ENCODE data around the gene GSTM3.
A peak's percentile ranks its signal among the peaks of the same experiment; 100 is the strongest.
"Not testable (repeated sequence)": the region's sequence is repeated elsewhere in the genome, so short reads cannot be mapped to it uniquely, and the experiment has no call there.

Gene GSTM3

GRCh38 chr1:109712321-109712864 is 28.4 kb downstream of the GSTM3 start:
- Histone ChIP-seq H3K27ac (no peak overlapping the region), H3K4me3 (ENCODE audit: low read depth, low read length) (peak overlapping the region; percentile 40), H3K27me3 (replicated peaks) (no peaks in the 10 kb centered on the region), H3K36me3 (replicated peaks) (no peaks in the 10 kb centered on the region)
- in situ Hi-C loops (cut with HindIII; ENCODE audit: low pct_ligation_motif_present, low sequenced_read_pairs) = no loop called here
- TF ChIP-seq, protein P1, sequence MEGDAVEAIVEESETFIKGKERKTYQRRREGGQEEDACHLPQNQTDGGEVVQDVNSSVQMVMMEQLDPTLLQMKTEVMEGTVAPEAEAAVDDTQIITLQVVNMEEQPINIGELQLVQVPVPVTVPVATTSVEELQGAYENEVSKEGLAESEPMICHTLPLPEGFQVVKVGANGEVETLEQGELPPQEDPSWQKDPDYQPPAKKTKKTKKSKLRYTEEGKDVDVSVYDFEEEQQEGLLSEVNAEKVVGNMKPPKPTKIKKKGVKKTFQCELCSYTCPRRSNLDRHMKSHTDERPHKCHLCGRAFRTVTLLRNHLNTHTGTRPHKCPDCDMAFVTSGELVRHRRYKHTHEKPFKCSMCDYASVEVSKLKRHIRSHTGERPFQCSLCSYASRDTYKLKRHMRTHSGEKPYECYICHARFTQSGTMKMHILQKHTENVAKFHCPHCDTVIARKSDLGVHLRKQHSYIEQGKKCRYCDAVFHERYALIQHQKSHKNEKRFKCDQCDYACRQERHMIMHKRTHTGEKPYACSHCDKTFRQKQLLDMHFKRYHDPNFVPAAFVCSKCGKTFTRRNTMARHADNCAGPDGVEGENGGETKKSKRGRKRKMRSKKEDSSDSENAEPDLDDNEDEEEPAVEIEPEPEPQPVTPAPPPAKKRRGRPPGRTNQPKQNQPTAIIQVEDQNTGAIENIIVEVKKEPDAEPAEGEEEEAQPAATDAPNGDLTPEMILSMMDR (IDR thresholded peaks at IDR 0.05; ENCODE audit: low read depth, low read length, missing control alignments) = no peak
- no peak for DNase-seq

DNA sequence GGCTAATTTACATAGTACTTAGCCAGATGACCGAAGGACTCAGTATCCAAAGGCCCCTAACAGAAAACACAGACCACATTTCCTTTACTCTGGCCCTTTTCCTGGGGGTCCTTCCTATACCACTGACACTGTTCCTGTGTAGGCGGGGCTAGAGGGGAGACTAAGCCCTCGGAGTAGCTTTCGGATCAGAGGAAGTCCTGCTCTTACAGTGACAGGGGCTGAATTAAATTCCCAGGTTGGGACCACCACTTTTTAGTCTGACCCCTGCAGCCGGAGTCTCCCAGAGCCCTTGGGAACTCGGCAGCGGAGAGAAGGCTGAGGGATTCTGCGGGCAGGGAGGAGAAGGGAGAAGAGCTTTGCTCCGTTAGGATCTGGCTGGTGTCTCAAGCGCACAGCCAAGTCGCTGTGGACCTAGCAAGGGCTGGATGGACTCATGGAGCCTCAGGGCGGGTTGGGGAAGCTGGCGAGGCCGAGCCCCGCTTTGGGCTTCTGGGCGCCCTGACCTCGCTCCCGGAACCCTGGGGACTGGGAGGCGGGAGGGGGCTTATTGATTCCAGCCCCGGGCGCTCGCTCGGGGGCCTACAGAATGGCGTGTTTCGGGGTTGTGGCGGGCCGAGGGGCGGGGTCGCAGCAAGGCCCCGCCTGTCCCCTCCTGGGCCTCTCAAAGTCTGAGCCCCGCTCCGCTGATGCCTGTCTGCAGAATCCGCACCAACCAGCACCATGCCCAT is 29.1 kb downstream of the GSTM3 start, which contains the start of gene GSTM5:
Gene GSTM5, plus strand, starts transcription at position 659 of the 728 bp plus-strand sequence. Its CDS starts 62 bp downstream, at position 721.
- H3K36me3 ChIP-seq (replicated peaks); in situ Hi-C loops (cut with HindIII; ENCODE audit: low pct_ligation_motif_present, low sequenced_read_pairs); H3K27me3 ChIP-seq (replicated peaks); H3K27ac ChIP-seq; DNase-seq: not testable (repeated sequence)
- peak within 1 kb of the TSS; percentile 40 for H3K4me3 ChIP-seq (ENCODE audit: low read depth, low read length)

- H3K27me3 ChIP-seq (replicated peaks); DNase-seq; H3K27ac ChIP-seq; in situ Hi-C loops (cut with HindIII; ENCODE audit: low pct_ligation_motif_present, low sequenced_read_pairs); H3K36me3 ChIP-seq (replicated peaks); H3K4me3 ChIP-seq (ENCODE audit: low read depth, low read length): not testable (repeated sequence)
Observed at GRCh38 chr1:109709822-109710221, 31.0 kb downstream of the GSTM3 start.

DNA sequence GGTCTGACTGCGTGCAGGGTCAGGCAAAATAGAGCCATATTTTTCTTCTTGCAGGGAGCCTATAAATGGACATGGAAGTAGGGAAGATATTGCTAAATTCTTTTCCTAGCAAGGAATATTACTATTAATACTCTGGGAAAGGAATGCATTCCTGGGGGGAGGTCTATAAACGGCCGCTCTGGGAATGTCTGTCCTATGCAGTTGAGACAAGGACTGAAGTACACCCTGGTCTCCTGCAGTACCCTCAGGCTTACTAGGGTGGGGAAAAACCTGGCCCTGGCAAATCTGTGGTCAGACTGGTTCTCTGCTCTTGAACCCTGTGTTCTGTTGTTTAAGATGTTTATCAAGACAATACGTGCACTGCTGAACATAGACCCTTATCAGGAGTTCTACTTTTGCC is 31.9 kb downstream of the GSTM3 start:
- H3K36me3 ChIP-seq (replicated peaks); H3K27me3 ChIP-seq (replicated peaks); DNase-seq; H3K27ac ChIP-seq; H3K4me3 ChIP-seq (ENCODE audit: low read depth, low read length); in situ Hi-C loops (cut with HindIII; ENCODE audit: low pct_ligation_motif_present, low sequenced_read_pairs): not testable (repeated sequence)

DNA sequence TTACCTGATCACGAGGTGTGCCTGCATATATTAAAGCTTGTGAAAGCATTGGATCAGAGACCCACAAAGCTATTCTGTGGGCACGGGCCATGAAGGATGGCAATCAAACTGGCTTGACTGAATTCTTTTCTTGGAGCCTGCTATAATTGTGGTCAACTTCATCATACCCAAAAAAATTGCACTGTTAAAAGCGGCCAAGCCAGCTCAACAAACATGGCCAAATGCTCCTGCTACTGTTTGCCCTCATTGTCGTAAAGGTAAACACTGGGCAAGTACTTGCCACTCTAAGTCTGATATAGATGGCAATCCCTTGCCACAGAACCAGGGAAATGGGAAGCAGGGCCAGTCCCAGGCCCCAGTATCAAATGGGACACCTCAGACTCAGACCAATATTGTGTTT is 35.4 kb downstream of the GSTM3 start:
- Histone ChIP-seq H3K36me3 (replicated peaks) (no peaks in the 10 kb centered on the region), H3K4me3 (ENCODE audit: low read depth, low read length) (no peak overlapping the region), H3K27me3 (replicated peaks) (no peaks in the 10 kb centered on the region), H3K27ac (no peak overlapping the region)
- in situ Hi-C loops (cut with HindIII; ENCODE audit: low pct_ligation_motif_present, low sequenced_read_pairs) = no loop called here
- no peak for DNase-seq
- TF ChIP-seq, protein P1 (IDR thresholded peaks at IDR 0.05; ENCODE audit: low read depth, low read length, missing control alignments) = no peak

DNA sequence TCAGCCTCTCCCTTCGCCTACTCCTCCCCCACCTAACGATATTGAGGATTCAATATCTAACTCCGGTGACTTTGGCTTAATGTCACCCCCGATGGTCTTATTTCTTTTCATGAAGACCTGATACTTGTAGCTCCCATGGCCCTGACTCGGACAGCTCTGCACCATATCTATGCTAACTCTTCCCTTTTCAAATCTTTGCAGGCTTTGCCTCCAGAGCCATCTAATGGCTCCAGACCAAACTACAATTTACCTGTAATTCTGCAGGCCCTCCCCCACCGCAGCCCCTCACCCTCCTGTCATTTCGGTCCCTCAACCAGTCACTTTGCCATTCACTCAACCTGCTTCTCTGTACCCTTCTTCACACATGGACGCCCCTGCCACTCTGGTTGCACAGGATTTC is 36.7 kb downstream of the GSTM3 start:
- no peak overlapping the region for H3K4me3 ChIP-seq (ENCODE audit: low read depth, low read length)
- no peak overlapping the region for H3K27ac ChIP-seq
- in situ Hi-C loops (cut with HindIII; ENCODE audit: low pct_ligation_motif_present, low sequenced_read_pairs) = no loop called here
- DNase-seq = no peak
- H3K36me3 ChIP-seq (replicated peaks) = no peaks in the 10 kb centered on the region
- TF ChIP-seq, protein P1 (IDR thresholded peaks at IDR 0.05; ENCODE audit: low read depth, low read length, missing control alignments) = peak; percentile 9
- no peaks in the 10 kb centered on the region for H3K27me3 ChIP-seq (replicated peaks)

DNA sequence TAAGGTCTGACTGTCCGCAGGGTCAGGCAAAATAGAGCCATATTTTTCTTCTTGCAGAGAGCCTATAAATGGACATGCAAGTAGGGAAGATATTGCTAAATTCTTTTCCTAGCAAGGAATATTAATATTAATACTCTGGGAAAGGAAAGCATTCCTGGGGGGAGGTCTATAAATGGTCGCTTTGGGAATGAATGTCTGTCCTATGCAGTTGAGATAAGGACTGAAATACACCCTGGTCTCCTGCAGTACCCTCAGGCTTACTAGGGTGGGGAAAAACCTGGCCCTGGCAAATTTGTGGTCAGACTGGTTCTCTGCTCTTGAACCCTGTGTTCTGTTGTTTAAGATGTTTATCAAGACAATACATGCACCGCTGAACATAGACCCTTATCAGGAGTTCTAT is 37.9 kb downstream of the GSTM3 start:
- H3K4me3 ChIP-seq (ENCODE audit: low read depth, low read length); H3K27me3 ChIP-seq (replicated peaks); H3K27ac ChIP-seq; in situ Hi-C loops (cut with HindIII; ENCODE audit: low pct_ligation_motif_present, low sequenced_read_pairs); DNase-seq; H3K36me3 ChIP-seq (replicated peaks): not testable (repeated sequence)

- DNase-seq = not testable (repeated sequence)
Observed at GRCh38 chr1:109697861-109698260, 43.0 kb downstream of the GSTM3 start.

More at GRCh38 chr1:109697861-109698260, 43.0 kb downstream of the GSTM3 start:
- H3K36me3 ChIP-seq (replicated peaks); H3K27ac ChIP-seq; H3K27me3 ChIP-seq (replicated peaks); in situ Hi-C loops (cut with HindIII; ENCODE audit: low pct_ligation_motif_present, low sequenced_read_pairs); H3K4me3 ChIP-seq (ENCODE audit: low read depth, low read length): not testable (repeated sequence)

Data from brain microvascular endothelial cell (primary cell).